ENCODE measurements around the gene MED1.

GRCh38 chr17:39401412-39402243 is 49.4 kb downstream of the MED1 start, which contains the start of gene FBXL20:
- TF ChIP-seq CTCF (IDR thresholded peaks at IDR 0.05; ENCODE audit: low read depth, low read length), result no peak
- TF ChIP-seq EZH2phosphoT487 (IDR thresholded peaks at IDR 0.05; ENCODE audit: low read depth), result no peak
